Loucy (cell line): ENCODE measurements around the gene ELL.

ENCODE experiments used
- EZH2phosphoT487 ChIP-seq: fragments of 200-600 bp; IDR thresholded peaks from 2 replicates; pipeline ENCODE4 v1.6.1; 2018; ENCODE audit warnings: antibody characterized with exemption, mild to moderate bottlenecking, moderate library complexity, borderline replicate concordance
- TF ChIP-seq, protein P1 (sequence below): fragments of 200-600 bp; sonication (generic); conservative IDR thresholded peaks from 2 replicates; pipeline ENCODE4 v1.5.1; 2014; ENCODE audit warnings: mild to moderate bottlenecking, antibody characterized with exemption, low read length

GRCh38 chr19:18487576-18488402 is 34.1 kb downstream of the ELL start:
- TF ChIP-seq, protein P1, sequence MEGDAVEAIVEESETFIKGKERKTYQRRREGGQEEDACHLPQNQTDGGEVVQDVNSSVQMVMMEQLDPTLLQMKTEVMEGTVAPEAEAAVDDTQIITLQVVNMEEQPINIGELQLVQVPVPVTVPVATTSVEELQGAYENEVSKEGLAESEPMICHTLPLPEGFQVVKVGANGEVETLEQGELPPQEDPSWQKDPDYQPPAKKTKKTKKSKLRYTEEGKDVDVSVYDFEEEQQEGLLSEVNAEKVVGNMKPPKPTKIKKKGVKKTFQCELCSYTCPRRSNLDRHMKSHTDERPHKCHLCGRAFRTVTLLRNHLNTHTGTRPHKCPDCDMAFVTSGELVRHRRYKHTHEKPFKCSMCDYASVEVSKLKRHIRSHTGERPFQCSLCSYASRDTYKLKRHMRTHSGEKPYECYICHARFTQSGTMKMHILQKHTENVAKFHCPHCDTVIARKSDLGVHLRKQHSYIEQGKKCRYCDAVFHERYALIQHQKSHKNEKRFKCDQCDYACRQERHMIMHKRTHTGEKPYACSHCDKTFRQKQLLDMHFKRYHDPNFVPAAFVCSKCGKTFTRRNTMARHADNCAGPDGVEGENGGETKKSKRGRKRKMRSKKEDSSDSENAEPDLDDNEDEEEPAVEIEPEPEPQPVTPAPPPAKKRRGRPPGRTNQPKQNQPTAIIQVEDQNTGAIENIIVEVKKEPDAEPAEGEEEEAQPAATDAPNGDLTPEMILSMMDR: no peak
- no peak for TF ChIP-seq EZH2phosphoT487
